AML-193 (cell line): ENCODE measurements around the gene LGALS3BP.
A peak's percentile ranks its signal among the peaks of the same experiment; 100 is the strongest.
"Not testable (repeated sequence)": the region's sequence is repeated elsewhere in the genome, so short reads cannot be mapped to it uniquely, and the experiment has no call there.

ENCODE experiments used
- DNase-seq, 2 experiments: peaks; one replicate each; lab custom pipeline; 2025; lab: John Stamatoyannopoulos, UW

Gene LGALS3BP

GRCh38 chr17:78980624-78980972 lies 875 bp upstream of the LGALS3BP start:
- DNase-seq: no peak

- no peak for DNase-seq
Measured at GRCh38 chr17:78977997-78978973, 1.4 kb downstream of the LGALS3BP start.

GRCh38 chr17:78977681-78977943 lies 2.1 kb downstream of the LGALS3BP start:
- no peak for DNase-seq

GRCh38 chr17:78976907-78977680 lies 2.6 kb downstream of the LGALS3BP start:
- DNase-seq: no peak

- DNase-seq: peak; percentile 44 to 65
Measured at GRCh38 chr17:78974635-78975591, 4.8 kb downstream of the LGALS3BP start.

DNA sequence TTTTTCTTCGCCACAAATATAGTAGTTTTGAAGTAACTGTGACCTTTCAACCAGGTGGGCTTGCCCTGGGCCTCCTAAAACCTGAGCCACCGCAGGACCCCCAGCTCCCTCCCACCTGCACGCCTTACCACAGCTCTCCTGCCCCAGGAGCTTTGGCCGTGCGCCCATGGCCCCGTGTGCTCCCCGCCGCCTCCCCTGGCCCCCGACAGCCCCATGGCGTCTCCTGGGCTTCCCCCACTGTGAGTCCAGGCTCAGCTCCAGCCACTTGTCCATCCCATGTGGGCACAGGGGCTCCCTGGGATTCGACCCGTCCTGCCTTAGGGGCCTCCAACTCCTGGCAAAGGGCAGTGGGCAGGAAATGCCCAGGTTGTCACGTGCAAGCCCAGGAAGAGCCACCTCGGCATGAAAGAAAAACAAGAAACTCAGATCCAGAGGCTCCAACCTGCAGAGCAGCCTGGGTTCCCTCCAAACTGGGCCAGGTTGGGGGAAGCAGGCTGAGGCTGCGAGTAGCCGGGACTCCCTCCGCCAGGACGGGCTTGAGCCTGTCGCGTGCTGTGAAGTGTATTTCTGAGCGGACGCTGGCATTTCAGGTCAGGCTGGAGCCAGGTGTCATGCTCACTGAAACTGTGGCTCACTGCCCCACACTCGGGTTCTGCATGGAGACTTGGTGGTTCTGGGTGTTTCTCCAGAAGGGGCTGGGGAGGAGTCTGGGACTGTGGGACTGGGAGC lies 5.8 kb downstream of the LGALS3BP start:
- no peak for DNase-seq

- no peak for DNase-seq
Measured at GRCh38 chr17:78973196-78973595, 6.5 kb downstream of the LGALS3BP start.

- no peak for DNase-seq
Measured at GRCh38 chr17:78972507-78973105, 7.1 kb downstream of the LGALS3BP start.

DNA sequence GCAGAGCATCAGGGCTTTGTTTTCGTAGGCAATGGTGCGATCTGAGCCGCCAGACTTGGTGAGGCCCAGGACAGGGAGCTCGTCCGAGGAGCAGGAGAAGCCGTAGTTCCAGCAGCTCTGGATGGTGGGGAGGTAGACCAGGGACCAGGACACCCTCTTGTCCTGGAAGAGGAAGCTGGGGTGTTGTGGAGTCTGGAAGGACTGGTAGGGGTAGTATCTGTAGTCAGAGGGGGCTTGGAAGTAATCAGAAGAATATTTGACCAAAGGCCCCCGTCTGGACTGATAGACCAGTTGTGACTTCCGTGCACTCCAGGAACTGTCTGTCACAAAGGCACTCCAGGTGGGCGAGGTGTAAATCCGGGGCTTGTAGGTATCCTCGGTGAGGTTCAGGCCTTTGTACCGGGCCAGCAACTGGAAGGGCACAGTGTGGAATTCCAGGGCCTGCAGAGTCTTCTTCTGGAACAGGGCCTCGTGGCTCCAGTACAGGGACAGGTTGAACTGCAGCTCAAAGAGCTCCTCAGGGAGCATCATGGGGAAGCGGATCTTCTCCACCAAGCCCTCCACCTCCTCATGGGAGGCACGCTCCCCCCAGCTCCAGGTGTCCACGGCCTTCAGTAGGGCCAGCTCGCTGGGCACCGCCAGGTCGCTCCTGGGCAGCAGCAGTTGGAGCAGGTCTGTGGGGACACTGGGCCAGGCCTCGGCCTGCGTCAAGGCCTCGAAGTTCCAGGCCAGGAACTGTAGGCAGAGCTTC lies 7.8 kb downstream of the LGALS3BP start:
- DNase-seq: no peak

GRCh38 chr17:78970834-78971755 lies 8.6 kb downstream of the LGALS3BP start:
- DNase-seq: peak; percentile 78 to 80

DNA sequence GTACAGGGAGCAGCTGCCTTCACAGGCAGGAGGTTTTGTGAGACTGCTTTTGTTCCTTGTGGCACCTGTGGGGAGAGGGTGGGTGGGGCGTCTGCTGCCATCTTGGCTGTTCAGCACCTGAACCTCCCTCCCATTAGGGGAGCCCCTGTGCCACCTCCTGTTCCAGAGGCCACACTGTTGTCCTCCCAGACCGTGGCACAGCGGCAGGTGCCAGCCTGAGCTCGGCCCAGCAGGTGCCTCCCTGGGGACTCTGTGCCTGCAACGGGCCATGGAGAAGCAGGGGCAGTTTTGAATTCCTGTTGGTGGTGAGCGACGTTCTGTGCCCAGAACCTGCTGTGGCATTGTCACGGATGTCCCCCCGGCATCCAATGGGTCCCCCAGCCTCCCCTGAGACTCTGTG lies 9.9 kb downstream of the LGALS3BP start:
- no peak for DNase-seq

- no peak for DNase-seq
Measured at GRCh38 chr17:78967782-78968362, 11.9 kb downstream of the LGALS3BP start.

GRCh38 chr17:78966910-78967600 lies 12.7 kb downstream of the LGALS3BP start:
- no peak for DNase-seq

- no peak for DNase-seq
Measured at GRCh38 chr17:78966123-78966813, 13.5 kb downstream of the LGALS3BP start.

DNA sequence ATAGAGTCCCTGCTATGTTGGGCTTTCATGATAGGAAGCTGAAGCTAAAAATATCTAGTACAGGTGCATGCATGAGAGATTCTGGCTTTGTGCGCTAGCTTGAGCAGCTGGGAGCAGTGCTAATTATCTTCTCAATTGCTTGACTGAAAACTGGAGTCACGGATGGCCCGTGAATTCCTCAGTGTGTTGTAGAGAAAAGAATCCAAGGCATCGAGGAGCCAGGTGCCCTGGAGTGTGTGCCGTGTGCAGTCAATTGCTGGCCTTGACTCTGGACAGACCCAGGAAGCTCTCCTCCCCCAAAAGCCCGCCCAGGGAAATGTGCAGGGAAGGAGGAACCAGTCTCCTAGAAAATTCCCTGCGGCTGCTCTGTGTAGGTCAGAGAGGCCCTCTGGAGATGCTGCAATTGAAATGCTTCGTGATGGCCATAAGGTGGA lies 14.2 kb downstream of the LGALS3BP start:
- no peak for DNase-seq

- DNase-seq: no peak
Measured at GRCh38 chr17:78963378-78963777, 16.3 kb downstream of the LGALS3BP start.

- not testable (repeated sequence) for DNase-seq
Measured at GRCh38 chr17:78962984-78963348, 16.8 kb downstream of the LGALS3BP start.
